B cell (primary cell): Measurements from ENCODE around the gene KIF20B. TPM values are rescaled to one million over a fixed set of nuclear protein-coding genes. Genes with fewer than 3 reads are reported as not detected.

Experiments
- ATAC-seq: fragments of 200-7000 bp; cut with Tn5 transposase; one replicate; pipeline ENCODE4 v1.10.0; 2021; ENCODE audit warnings: low read depth, mild to moderate bottlenecking, moderate number of reproducible peaks, moderate library complexity
- CTCF ChIA-PET: fragments of 350-600 bp; sonication (Branson Sonifier 250); formaldehyde crosslinking; loops from one replicate; lab custom pipeline; 2021; ENCODE audit warnings: antibody characterized with exemption, inconsistent platforms; lab: Charles Lee
- POLR2A ChIA-PET: fragments of 350-600 bp; sonication (Branson Sonifier 250); formaldehyde crosslinking; loops from one replicate; lab custom pipeline; 2021; ENCODE audit warnings: antibody characterized with exemption; lab: Charles Lee
- DNase-seq: peaks from one replicate; pipeline ENCODE4 v3.0.0; 2013
- H2AFZ ChIP-seq: 2 replicates; pipeline ENCODE4 v1.6.1; 2012; ENCODE audit warnings: mild to moderate bottlenecking, low read depth, low read length; ENCODE audit not compliant: insufficient read depth, poor library complexity, severe bottlenecking
- H3K27ac ChIP-seq, 2 donors: 1 replicate in 1 of 2; 2 replicates in 1 of 2; pipeline ENCODE4 v1.5.1; 2012 to 2013; ENCODE audit warnings: low read length in 2 of 2, mild to moderate bottlenecking in 2 of 2, moderate library complexity in 1 of 2
- H3K27me3 ChIP-seq, 4 experiments: fragments of 200-600 bp in 1 of 4; sonication (generic) in 1 of 4; replicated peaks in 1 of 4; 1 replicate in 2 of 4; 2 replicates in 2 of 4; pipeline versions ENCODE4 v1.6.1 to v1.7.0; 2013 to 2016; ENCODE audit warnings: low read length in 3 of 4, mild to moderate bottlenecking in 2 of 4, mixed read lengths in 1 of 4, moderate library complexity in 1 of 4; ENCODE audit not compliant: insufficient read depth in 4 of 4, control insufficient read depth in 3 of 4; ENCODE audit errors: control extremely low read depth in 1 of 4
- H3K36me3 ChIP-seq, 2 experiments: replicated peaks in 1 of 2; 1 replicate in 1 of 2; 2 replicates in 1 of 2; pipeline versions ENCODE4 v1.6.1 to v1.7.1; 2013; ENCODE audit warnings: low read length in 1 of 2; ENCODE audit not compliant: insufficient read depth in 2 of 2, control insufficient read depth in 1 of 2; ENCODE audit errors: control extremely low read depth in 1 of 2, extremely low read depth in 1 of 2
- H3K4me1 ChIP-seq, 2 donors: fragments of 200-600 bp in 1 of 2; sonication (generic) in 1 of 2; 1 replicate in 1 of 2; 2 replicates in 1 of 2; pipeline versions ENCODE4 v1.5.1 to v1.6.1; 2013 to 2017; ENCODE audit warnings: low read length in 2 of 2; ENCODE audit not compliant: control insufficient read depth in 2 of 2, insufficient read depth in 2 of 2
- H3K4me2 ChIP-seq: replicated peaks from 2 replicates; pipeline ENCODE3; 2012; ENCODE audit warnings: mild to moderate bottlenecking, low read depth, low read length; ENCODE audit not compliant: poor library complexity, severe bottlenecking
- H3K4me3 ChIP-seq, 5 experiments: fragments of 200-600 bp in 1 of 5; sonication (generic) in 1 of 5; 1 replicate in 3 of 5; 2 replicates in 2 of 5; pipeline versions ENCODE4 v1.5.1 to v1.7.0; 2011 to 2016; ENCODE audit warnings: low read length in 4 of 5, mild to moderate bottlenecking in 4 of 5, low read depth in 2 of 5, control low read depth in 1 of 5, moderate library complexity in 1 of 5; ENCODE audit not compliant: insufficient read depth in 1 of 5; ENCODE audit errors: control extremely low read depth in 1 of 5, extremely low read depth in 1 of 5
- H3K79me2 ChIP-seq: fragments of 200-600 bp; sonication (generic); one replicate; pipeline ENCODE4 v1.6.0; 2016; ENCODE audit warnings: low read length; ENCODE audit not compliant: control insufficient read depth, insufficient read depth
- H3K9ac ChIP-seq: fragments of 200-600 bp; sonication (generic); 2 replicates; pipeline ENCODE4 v1.6.1; 2017; ENCODE audit warnings: mild to moderate bottlenecking, low read length, moderate library complexity
- H3K9me3 ChIP-seq, 3 donors: one replicate each; pipeline versions ENCODE4 v1.6.1 to v1.7.1; 2013; ENCODE audit warnings: low read length in 2 of 3; ENCODE audit not compliant: control insufficient read depth in 2 of 3, insufficient read depth in 1 of 3; ENCODE audit errors: control extremely low read depth in 1 of 3
- H4K20me1 ChIP-seq: 2 replicates; pipeline ENCODE4 v1.6.0; 2012; ENCODE audit warnings: mild to moderate bottlenecking, low read length; ENCODE audit not compliant: insufficient read depth, control insufficient read depth, poor library complexity, severe bottlenecking
- H3K27ac Mint-ChIP-seq: one replicate; pipeline ENCODE4 v1.8.0; 2021; ENCODE audit warnings: mixed read lengths
- H3K27me3 Mint-ChIP-seq: one replicate; pipeline ENCODE4 v1.8.0; 2021; ENCODE audit warnings: mixed read lengths
- H3K4me1 Mint-ChIP-seq: one replicate; pipeline ENCODE4 v1.8.0; 2021; ENCODE audit warnings: mixed read lengths
- H3K4me3 Mint-ChIP-seq: one replicate; pipeline ENCODE4 v1.8.0; 2021; ENCODE audit warnings: mixed read lengths
- H3K9me3 Mint-ChIP-seq: one replicate; pipeline ENCODE4 v1.8.0; 2022; ENCODE audit warnings: mixed read lengths; ENCODE audit not compliant: insufficient read depth
- EZH2 ChIP-seq: IDR thresholded peaks from 2 replicates; pipeline ENCODE4 v1.6.1; 2012; ENCODE audit warnings: borderline replicate concordance, low read depth, mild to moderate bottlenecking, moderate library complexity, low read length; ENCODE audit not compliant: insufficient read depth, poor library complexity, severe bottlenecking
- WGBS: methylation state at CpG from one replicate; pipeline ENCODE4 v1.1.5; 2013; ENCODE audit warnings: missing lambda C conversion rate; ENCODE audit not compliant: insufficient coverage; 5-methylcytosine and 5-hydroxymethylcytosine counted together
- intact Hi-C: fragments of 100-400 bp; cut with micrococcal nuclease; formaldehyde crosslinking; loops from one replicate; pipeline ENCODE4 v1.10.0; 2022
- polyA plus RNA-seq: library from polyadenylated mRNA; depleted of rRNA; stranded (reverse); fragments of >200 nt; gene quantifications from 2 replicates; pipeline ENCODE4 v1.2.3, GENCODE V29; 2012
- total RNA-seq, 2 donors: library from RNA; stranded (reverse); fragments of 120-200 nt in 1 of 2; gene quantifications; 1 replicate in 1 of 2; 2 replicates in 1 of 2; pipeline versions ENCODE4 v1.2.3 to v1.2.4, GENCODE V29; 2013 to 2022
- TF ChIP-seq, protein P1 (sequence below): fragments of 200-600 bp; IDR thresholded peaks from one replicate; pipeline ENCODE4 v1.8.0; 2022; ENCODE audit warnings: antibody characterized with exemption, mild to moderate bottlenecking

Gene KIF20B
- total and polyA plus RNA-seq, 2 donors (not counting 1 experiment from before 2014, with no cell fraction given): 1.6 to 24.6 TPM

DNA sequence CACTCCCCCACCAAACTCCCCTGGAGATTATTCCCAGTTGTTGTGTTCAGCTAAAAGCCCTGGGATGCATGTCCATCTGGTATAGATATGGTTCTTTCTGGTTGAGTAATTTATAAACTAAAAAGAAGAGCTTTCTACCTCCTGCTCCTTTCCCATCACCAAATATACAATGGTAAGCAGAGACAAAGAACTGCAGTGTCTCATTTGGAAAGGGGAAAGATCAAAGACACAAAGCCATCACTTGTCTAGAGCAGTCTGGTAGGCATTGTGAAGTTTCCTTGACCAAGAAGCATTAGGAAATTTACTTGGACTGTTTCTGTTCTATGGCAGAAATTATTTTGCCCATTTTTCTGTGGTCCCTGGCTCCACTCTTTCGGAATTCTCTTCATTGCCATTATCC lies 31.4 kb upstream of the KIF20B start:
- H3K9ac ChIP-seq: no peak overlapping the region
- intact Hi-C loops: no loop called here

DNA sequence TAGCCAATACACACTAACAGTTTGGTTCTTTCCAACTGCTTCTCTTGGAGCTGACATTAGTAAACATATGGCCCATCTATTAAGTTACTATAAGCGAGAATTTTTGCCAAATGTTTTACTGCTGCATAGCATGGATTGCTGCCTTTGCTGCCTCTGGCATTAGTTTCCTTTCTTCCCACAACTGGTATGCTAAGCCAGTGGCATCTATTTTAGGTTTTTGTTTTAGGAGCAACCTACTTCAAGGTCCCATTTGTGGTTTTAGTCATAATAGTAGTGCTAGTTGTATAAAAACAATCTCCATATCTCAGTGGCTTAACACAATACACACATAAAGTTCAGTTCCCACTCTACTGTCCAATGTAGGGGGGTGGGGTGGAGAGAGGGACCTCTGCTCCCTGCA lies 30.5 kb upstream of the KIF20B start:
- H3K4me3 Mint-ChIP-seq: no peak overlapping the region
- ChIA-PET CTCF (no interaction called here), POLR2A (no interaction called here)
- Histone ChIP-seq H3K4me1 (peaks cover 0 to 8% of the 10 kb centered on the region in 2 donors), H3K79me2 (no peaks in the 10 kb centered on the region), H3K9ac (no peak overlapping the region), H2AFZ (no peak overlapping the region), H4K20me1 (no peaks in the 10 kb centered on the region), H3K4me2 (no peak overlapping the region), H3K36me3 (no peaks in the 10 kb centered on the region), H3K27ac (no peak overlapping the region), H3K4me3 (no peak overlapping the region), H3K27me3 (peaks cover 0 to 3% (median 0%) of the 10 kb centered on the region in 4 experiments), H3K9me3 (no peaks in the 10 kb centered on the region)
- no peaks in the 10 kb centered on the region for H3K9me3 Mint-ChIP-seq
- TF ChIP-seq, protein P1, sequence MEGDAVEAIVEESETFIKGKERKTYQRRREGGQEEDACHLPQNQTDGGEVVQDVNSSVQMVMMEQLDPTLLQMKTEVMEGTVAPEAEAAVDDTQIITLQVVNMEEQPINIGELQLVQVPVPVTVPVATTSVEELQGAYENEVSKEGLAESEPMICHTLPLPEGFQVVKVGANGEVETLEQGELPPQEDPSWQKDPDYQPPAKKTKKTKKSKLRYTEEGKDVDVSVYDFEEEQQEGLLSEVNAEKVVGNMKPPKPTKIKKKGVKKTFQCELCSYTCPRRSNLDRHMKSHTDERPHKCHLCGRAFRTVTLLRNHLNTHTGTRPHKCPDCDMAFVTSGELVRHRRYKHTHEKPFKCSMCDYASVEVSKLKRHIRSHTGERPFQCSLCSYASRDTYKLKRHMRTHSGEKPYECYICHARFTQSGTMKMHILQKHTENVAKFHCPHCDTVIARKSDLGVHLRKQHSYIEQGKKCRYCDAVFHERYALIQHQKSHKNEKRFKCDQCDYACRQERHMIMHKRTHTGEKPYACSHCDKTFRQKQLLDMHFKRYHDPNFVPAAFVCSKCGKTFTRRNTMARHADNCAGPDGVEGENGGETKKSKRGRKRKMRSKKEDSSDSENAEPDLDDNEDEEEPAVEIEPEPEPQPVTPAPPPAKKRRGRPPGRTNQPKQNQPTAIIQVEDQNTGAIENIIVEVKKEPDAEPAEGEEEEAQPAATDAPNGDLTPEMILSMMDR: no peak
- no peak for TF ChIP-seq EZH2
- H3K4me1 Mint-ChIP-seq: peaks cover 9% of the 10 kb centered on the region
- DNase-seq (no peak), ATAC-seq (no peak)
- WGBS: 100% methylated on average over 1 of the region's 1 CpG
- H3K27me3 Mint-ChIP-seq: no peaks in the 10 kb centered on the region
- no peak overlapping the region for H3K27ac Mint-ChIP-seq
- intact Hi-C loops: no loop called here

More for the DNA sequence above, 31.4 kb upstream of the KIF20B start:
- no peak overlapping the region for H3K4me2 ChIP-seq
- no peak for ATAC-seq
- no peaks in the 10 kb centered on the region for H3K9me3 ChIP-seq
- H4K20me1 ChIP-seq: no peaks in the 10 kb centered on the region
- H3K27ac ChIP-seq: no peak overlapping the region
- Mint-ChIP-seq H3K9me3 (no peaks in the 10 kb centered on the region), H3K27me3 (no peaks in the 10 kb centered on the region), H3K4me3 (no peak overlapping the region), H3K27ac (no peak overlapping the region), H3K4me1 (peaks cover 9% of the 10 kb centered on the region)
- TF ChIP-seq, protein P1: no peak
- no peak for TF ChIP-seq EZH2
- H2AFZ ChIP-seq: no peak overlapping the region
- no peaks in the 10 kb centered on the region for H3K79me2 ChIP-seq
- ChIA-PET CTCF (no interaction called here), POLR2A (no interaction called here)
- no peaks in the 10 kb centered on the region for H3K36me3 ChIP-seq
- WGBS: 100% methylated on average over 1 of the region's 1 CpG
- peaks cover 0 to 8% of the 10 kb centered on the region in 2 donors for H3K4me1 ChIP-seq
- no peak for DNase-seq
- H3K4me3 ChIP-seq: no peak overlapping the region
- peaks cover 0 to 3% (median 0%) of the 10 kb centered on the region in 4 experiments for H3K27me3 ChIP-seq
